ENCODE data around the gene ATP5PD. TPM values are rescaled to one million over a fixed set of nuclear protein-coding genes. Genes with fewer than 3 reads are reported as not detected.
A peak's percentile ranks its signal among the peaks of the same experiment; 100 is the strongest.

The ATP5PD gene
- total and polyA plus RNA-seq, 2 of the 13 experiments (the other 11 are each of a cell fraction or from before 2014, with no cell fraction given): 158 to 428 TPM

- TF ChIP-seq ZHX2 (IDR thresholded peaks at IDR 0.05; ENCODE audit: low read depth) (peak; percentile 95), ZHX2 (CRISPR knock-in tag; IDR thresholded peaks at IDR 0.05; ENCODE audit: borderline replicate concordance) (peak; percentile 83; the same call in 1 of the 2 replicates), TCF12 (IDR thresholded peaks at IDR 0.05) (no peak), TCF12 (CRISPR knock-in tag; IDR thresholded peaks at IDR 0.05) (peak; percentile 92), ZNF382 (CRISPR knock-in tag; IDR thresholded peaks at IDR 0.05; ENCODE audit: borderline replicate concordance) (no peak), ZBTB33 (CRISPR knock-in tag; IDR thresholded peaks at IDR 0.05) (peak; percentile 72; the same call in 1 of the 2 replicates), ZNF788 (CRISPR knock-in tag; IDR thresholded peaks at IDR 0.05; ENCODE audit: borderline replicate concordance) (peak; percentile 98), ELF1 (CRISPR knock-in tag; IDR thresholded peaks at IDR 0.05) (peak; percentile 88), PAWR (CRISPR knock-in tag; IDR thresholded peaks at IDR 0.05; ENCODE audit: borderline replicate concordance) (peak; percentile 74; the same call in 1 of the 2 replicates), ZNF432 (CRISPR knock-in tag; IDR thresholded peaks at IDR 0.05; ENCODE audit: borderline replicate concordance) (no peak), FOXM1 (CRISPR knock-in tag; IDR thresholded peaks at IDR 0.05) (peak; percentile 84; the same call in 1 of the 2 replicates), ZNF460 (CRISPR knock-in tag; IDR thresholded peaks at IDR 0.05; ENCODE audit: borderline replicate concordance) (peak; percentile 74; the same call in 1 of the 2 replicates), PRMT3 (CRISPR knock-in tag; IDR thresholded peaks at IDR 0.05; ENCODE audit: borderline replicate concordance, low read depth) (no peak), KAT7 (CRISPR knock-in tag; IDR thresholded peaks at IDR 0.05; ENCODE audit: borderline replicate concordance) (peak; percentile 95; the same call in 1 of the 2 replicates), HINFP (CRISPR knock-in tag; IDR thresholded peaks at IDR 0.05; ENCODE audit: low read depth) (peak; percentile 93), ZNF83 (CRISPR knock-in tag; IDR thresholded peaks at IDR 0.05; ENCODE audit: borderline replicate concordance) (peak; percentile 94), ZNF629 (CRISPR knock-in tag; conservative IDR thresholded peaks at IDR 0.05) (peak; percentile 30; the same call in 1 of the 2 replicates), ZBTB14 (CRISPR knock-in tag; IDR thresholded peaks at IDR 0.05) (peak; percentile 49), ARNT (IDR thresholded peaks at IDR 0.05) (no peak)
These were observed 34.2 kb downstream of the ATP5PD start, which contains the start of gene MRPL58 (continued) for GRCh38 chr17:75012346-75013091.
